Nephron (organoid): ENCODE results near the gene FAM111B.
A peak's percentile ranks its signal among the peaks of the same experiment; 100 is the strongest.

Experiments used
- H3K27ac Mint-ChIP-seq, 3 experiments: 2 replicates each; pipeline ENCODE4 v1.8.0; 2020; ENCODE audit warnings: mixed read lengths in 3 of 3, mild to moderate bottlenecking in 2 of 3, moderate library complexity in 1 of 3
- H3K27me3 Mint-ChIP-seq: 2 replicates; pipeline ENCODE4 v1.8.0; 2021; ENCODE audit warnings: low read depth, mild to moderate bottlenecking, moderate library complexity, mixed read lengths
- H3K36me3 Mint-ChIP-seq: 2 replicates; pipeline ENCODE4 v1.8.0; 2020; ENCODE audit warnings: low read depth, mixed read lengths
- H3K4me1 Mint-ChIP-seq: 2 replicates; pipeline ENCODE4 v1.8.0; 2020; ENCODE audit warnings: mixed read lengths
- H3K4me3 Mint-ChIP-seq, 3 experiments: 2 replicates each; pipeline ENCODE4 v1.8.0; 2020; ENCODE audit warnings: mild to moderate bottlenecking in 3 of 3, mixed read lengths in 3 of 3, moderate library complexity in 2 of 3
- H3K9me3 Mint-ChIP-seq: 2 replicates; pipeline ENCODE4 v1.8.0; 2020; ENCODE audit warnings: mixed read lengths
- CTCF ChIP-seq, 3 experiments: fragments of 200-600 bp; sonication (generic); IDR thresholded peaks; one replicate each; pipeline ENCODE4 v1.5.0; 2021; ENCODE audit warnings: antibody characterized with exemption in 3 of 3; ENCODE audit not compliant: unreplicated experiment in 3 of 3

The FAM111B gene

GRCh38 chr11:59137190-59137589 lies 30.2 kb downstream of the FAM111B start:
- peaks cover 7% of the 10 kb centered on the region for H3K9me3 Mint-ChIP-seq
- no peaks in the 10 kb centered on the region for H3K27me3 Mint-ChIP-seq
- H3K4me3 Mint-ChIP-seq = no peak overlapping the region
- TF ChIP-seq CTCF (IDR thresholded peaks at IDR 0.05; ENCODE audit: unreplicated experiment in 3 of 3) = no peak
- peaks cover 9% of the 10 kb centered on the region for H3K4me1 Mint-ChIP-seq
- H3K27ac Mint-ChIP-seq = peak overlapping the region in 1 of 3 experiments; percentile 89
- peaks cover 13% of the 10 kb centered on the region for H3K36me3 Mint-ChIP-seq

- Mint-ChIP-seq H3K27ac (no peak overlapping the region), H3K36me3 (no peaks in the 10 kb centered on the region), H3K27me3 (peaks cover 9% of the 10 kb centered on the region), H3K4me3 (no peak overlapping the region), H3K4me1 (peaks cover 22% of the 10 kb centered on the region), H3K9me3 (no peaks in the 10 kb centered on the region)
- no peak for TF ChIP-seq CTCF (IDR thresholded peaks at IDR 0.05; ENCODE audit: unreplicated experiment in 3 of 3)
Observed at GRCh38 chr11:59138643-59139042, 31.6 kb downstream of the FAM111B start.

- peaks cover 35% of the 10 kb centered on the region for H3K4me1 Mint-ChIP-seq
- peaks cover 15% of the 10 kb centered on the region for H3K27me3 Mint-ChIP-seq
- no peak for TF ChIP-seq CTCF (IDR thresholded peaks at IDR 0.05; ENCODE audit: unreplicated experiment in 3 of 3)
- no peaks in the 10 kb centered on the region for H3K36me3 Mint-ChIP-seq
- no peaks in the 10 kb centered on the region for H3K9me3 Mint-ChIP-seq
- peak overlapping the region; percentile 14 to 94 (median 93) for H3K4me3 Mint-ChIP-seq
- peak overlapping the region in 1 of 3 experiments; percentile 92 for H3K27ac Mint-ChIP-seq
Observed at GRCh38 chr11:59141191-59141590, 34.2 kb downstream of the FAM111B start.

- Mint-ChIP-seq H3K27me3 (peaks cover 15% of the 10 kb centered on the region), H3K4me1 (peaks cover 33% of the 10 kb centered on the region), H3K36me3 (no peaks in the 10 kb centered on the region), H3K9me3 (no peaks in the 10 kb centered on the region), H3K4me3 (peak overlapping the region; percentile 93 to 94 (median 93)), H3K27ac (peak overlapping the region; percentile 91 to 92 (median 92))
- TF ChIP-seq CTCF (IDR thresholded peaks at IDR 0.05; ENCODE audit: unreplicated experiment in 3 of 3) = no peak
Observed at GRCh38 chr11:59141673-59142460, 34.8 kb downstream of the FAM111B start.

GRCh38 chr11:59142530-59143507 lies 35.8 kb downstream of the FAM111B start, which contains the start of gene FAM111A:
TSS of gene FAM111A (plus strand) at chr11:59142856. CDS start at chr11:59148873, 6,017 bp downstream.
- Mint-ChIP-seq H3K4me3 (peak within 1 kb of the TSS; percentile 93 to 94 (median 93)), H3K4me1 (peaks cover 33% of the 10 kb centered on the region), H3K27me3 (peaks cover 15% of the 10 kb centered on the region), H3K36me3 (no peaks in the 10 kb centered on the region), H3K27ac (peak within 1 kb of the TSS; percentile 91 to 92 (median 92)), H3K9me3 (no peaks in the 10 kb centered on the region)
- TF ChIP-seq CTCF (IDR thresholded peaks at IDR 0.05; ENCODE audit: unreplicated experiment in 3 of 3) = peak in 2 of 3 experiments; percentile 36 to 46
